ENCODE measurements around the gene CLIC3. TPM values are rescaled to one million over a fixed set of nuclear protein-coding genes. Genes with fewer than 3 reads are reported as not detected.

Gene CLIC3
- polyA plus RNA-seq, 3 donors from 2014 or later: 673 to 911 (median 762) TPM

GRCh38 chr9:137017791-137018497 lies 21.6 kb upstream of the CLIC3 start:
- Mint-ChIP-seq H3K4me3 (no peak overlapping the region), H3K36me3 (peaks cover 0 to 13% (median 4%) of the 10 kb centered on the region in 3 donors), H3K27ac (no peak overlapping the region), H3K27me3 (ENCODE audit: low read depth in 3 of 3) (peaks cover 0 to 1% (median 0%) of the 10 kb centered on the region in 3 donors), H3K9me3 (no peaks in the 10 kb centered on the region), H3K4me1 (peaks cover 5 to 6% of the 10 kb centered on the region in 2 donors)
- no peak for DNase-seq

GRCh38 chr9:137017071-137017470 lies 20.7 kb upstream of the CLIC3 start:
- Mint-ChIP-seq H3K4me1 (peaks cover 3% of the 10 kb centered on the region in 2 donors), H3K9me3 (no peaks in the 10 kb centered on the region), H3K27me3 (ENCODE audit: low read depth in 3 of 3) (peaks cover 0 to 1% (median 0%) of the 10 kb centered on the region in 3 donors), H3K4me3 (no peak overlapping the region), H3K36me3 (peaks cover 0 to 12% (median 4%) of the 10 kb centered on the region in 3 donors), H3K27ac (no peak overlapping the region)
- DNase-seq: no peak

GRCh38 chr9:137016436-137016835 lies 20.1 kb upstream of the CLIC3 start:
- Mint-ChIP-seq H3K9me3 (no peaks in the 10 kb centered on the region), H3K36me3 (peaks cover 0 to 8% (median 4%) of the 10 kb centered on the region in 3 donors), H3K4me3 (no peak overlapping the region), H3K27me3 (ENCODE audit: low read depth in 3 of 3) (peaks cover 0 to 1% (median 0%) of the 10 kb centered on the region in 3 donors), H3K27ac (no peak overlapping the region), H3K4me1 (no peaks in the 10 kb centered on the region)
- no peak for DNase-seq

- Mint-ChIP-seq H3K4me1 (no peaks in the 10 kb centered on the region), H3K27me3 (ENCODE audit: low read depth in 3 of 3) (peaks cover 0 to 1% (median 0%) of the 10 kb centered on the region in 3 donors), H3K36me3 (peaks cover 0 to 8% (median 4%) of the 10 kb centered on the region in 3 donors), H3K4me3 (no peak overlapping the region), H3K27ac (no peak overlapping the region), H3K9me3 (no peaks in the 10 kb centered on the region)
- no peak for DNase-seq
Observed at GRCh38 chr9:137015976-137016375, 19.6 kb upstream of the CLIC3 start.

GRCh38 chr9:137015540-137015930 lies 19.2 kb upstream of the CLIC3 start:
- no peak overlapping the region for H3K27ac Mint-ChIP-seq
- H3K9me3 Mint-ChIP-seq: no peaks in the 10 kb centered on the region
- no peaks in the 10 kb centered on the region for H3K4me1 Mint-ChIP-seq
- H3K36me3 Mint-ChIP-seq: peaks cover 0 to 8% (median 4%) of the 10 kb centered on the region in 3 donors
- DNase-seq: no peak
- no peak overlapping the region for H3K4me3 Mint-ChIP-seq
- peaks cover 0 to 1% (median 0%) of the 10 kb centered on the region in 3 donors for H3K27me3 Mint-ChIP-seq (ENCODE audit: low read depth in 3 of 3)

GRCh38 chr9:137014776-137015539 lies 18.6 kb upstream of the CLIC3 start:
- no peak overlapping the region for H3K4me3 Mint-ChIP-seq
- no peaks in the 10 kb centered on the region for H3K9me3 Mint-ChIP-seq
- H3K27ac Mint-ChIP-seq: no peak overlapping the region
- H3K36me3 Mint-ChIP-seq: peaks cover 0 to 8% (median 4%) of the 10 kb centered on the region in 3 donors
- no peak for DNase-seq
- H3K27me3 Mint-ChIP-seq (ENCODE audit: low read depth in 3 of 3): peaks cover 0 to 1% (median 0%) of the 10 kb centered on the region in 3 donors
- H3K4me1 Mint-ChIP-seq: no peaks in the 10 kb centered on the region

GRCh38 chr9:137014166-137014565 lies 17.8 kb upstream of the CLIC3 start:
- DNase-seq: no peak
- Mint-ChIP-seq H3K4me1 (no peaks in the 10 kb centered on the region), H3K27ac (no peak overlapping the region), H3K9me3 (no peaks in the 10 kb centered on the region), H3K36me3 (peaks cover 0 to 5% (median 4%) of the 10 kb centered on the region in 3 donors), H3K4me3 (no peak overlapping the region), H3K27me3 (ENCODE audit: low read depth in 3 of 3) (peaks cover 0 to 1% (median 0%) of the 10 kb centered on the region in 3 donors)

DNA sequence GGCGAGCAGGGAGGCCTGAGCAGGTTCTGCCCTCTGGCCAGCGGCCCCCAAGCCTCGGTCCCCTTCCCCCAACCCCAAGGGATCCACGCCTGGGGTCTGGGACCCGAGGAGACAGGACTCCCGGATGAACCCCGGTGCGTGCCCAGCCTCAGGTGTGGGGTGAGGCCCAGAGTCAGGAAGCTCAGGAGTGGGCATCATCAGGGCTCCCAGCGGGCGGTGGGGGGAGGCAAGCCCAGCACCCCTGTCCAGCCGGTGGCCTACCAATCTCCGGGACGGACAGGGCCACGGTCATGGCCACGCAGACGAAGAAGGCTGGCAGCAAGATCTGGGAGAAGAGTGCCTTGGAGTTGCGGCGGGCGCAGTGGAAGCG lies 17.2 kb upstream of the CLIC3 start:
- peaks cover 0 to 1% (median 0%) of the 10 kb centered on the region in 3 donors for H3K27me3 Mint-ChIP-seq (ENCODE audit: low read depth in 3 of 3)
- H3K4me1 Mint-ChIP-seq: no peaks in the 10 kb centered on the region
- H3K4me3 Mint-ChIP-seq: no peak overlapping the region
- H3K36me3 Mint-ChIP-seq: peaks cover 0 to 5% (median 4%) of the 10 kb centered on the region in 3 donors
- no peak overlapping the region for H3K27ac Mint-ChIP-seq
- no peaks in the 10 kb centered on the region for H3K9me3 Mint-ChIP-seq
- no peak for DNase-seq

DNA sequence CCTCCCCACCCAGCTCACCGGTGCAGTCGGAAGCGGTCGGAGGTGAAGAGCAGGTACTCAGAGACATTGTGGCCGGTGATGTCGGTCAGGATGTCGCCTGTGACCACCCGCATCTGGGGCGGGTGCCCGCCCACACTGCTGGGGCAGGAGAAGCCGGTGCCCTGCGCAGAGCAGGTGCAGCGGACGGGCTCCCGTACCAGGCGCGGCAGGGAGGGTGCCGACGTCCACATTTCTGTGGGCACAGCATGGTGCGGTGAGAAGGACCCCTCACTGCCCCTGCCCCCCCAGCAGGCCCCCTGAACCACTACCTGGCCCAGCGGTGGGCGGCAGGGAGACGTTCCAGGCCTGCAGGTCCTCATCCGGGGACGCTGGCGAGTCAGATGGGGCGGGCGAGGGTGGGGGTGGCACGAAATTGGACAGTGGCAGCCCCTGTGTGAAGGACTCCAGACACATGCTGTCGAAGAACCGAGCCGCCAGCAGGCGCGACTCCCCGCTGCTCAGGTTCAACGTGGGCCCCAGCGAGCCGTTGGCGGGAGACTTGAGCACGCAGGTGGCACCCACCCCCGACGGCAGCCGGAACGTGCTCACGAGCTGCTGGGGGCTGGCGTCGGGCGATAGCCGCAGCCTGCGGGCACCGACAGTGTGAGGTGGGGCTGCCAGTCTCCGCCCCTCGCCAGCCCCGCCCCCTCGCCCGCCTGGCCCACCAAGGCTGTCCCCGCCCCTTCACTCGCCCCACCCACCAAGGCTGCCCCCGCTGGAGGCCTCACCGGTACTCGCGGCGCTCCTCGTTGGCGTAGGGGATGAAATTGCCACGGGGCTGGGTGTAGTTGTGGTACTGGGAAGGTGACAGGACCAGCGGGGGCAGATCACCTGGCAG lies 16.6 kb upstream of the CLIC3 start:
- Mint-ChIP-seq H3K27me3 (ENCODE audit: low read depth in 3 of 3) (peaks cover 0 to 1% (median 0%) of the 10 kb centered on the region in 3 donors), H3K9me3 (no peaks in the 10 kb centered on the region), H3K4me3 (no peak overlapping the region), H3K27ac (no peak overlapping the region), H3K4me1 (no peaks in the 10 kb centered on the region), H3K36me3 (peaks cover 0 to 5% (median 4%) of the 10 kb centered on the region in 3 donors)
- no peak for DNase-seq

DNA sequence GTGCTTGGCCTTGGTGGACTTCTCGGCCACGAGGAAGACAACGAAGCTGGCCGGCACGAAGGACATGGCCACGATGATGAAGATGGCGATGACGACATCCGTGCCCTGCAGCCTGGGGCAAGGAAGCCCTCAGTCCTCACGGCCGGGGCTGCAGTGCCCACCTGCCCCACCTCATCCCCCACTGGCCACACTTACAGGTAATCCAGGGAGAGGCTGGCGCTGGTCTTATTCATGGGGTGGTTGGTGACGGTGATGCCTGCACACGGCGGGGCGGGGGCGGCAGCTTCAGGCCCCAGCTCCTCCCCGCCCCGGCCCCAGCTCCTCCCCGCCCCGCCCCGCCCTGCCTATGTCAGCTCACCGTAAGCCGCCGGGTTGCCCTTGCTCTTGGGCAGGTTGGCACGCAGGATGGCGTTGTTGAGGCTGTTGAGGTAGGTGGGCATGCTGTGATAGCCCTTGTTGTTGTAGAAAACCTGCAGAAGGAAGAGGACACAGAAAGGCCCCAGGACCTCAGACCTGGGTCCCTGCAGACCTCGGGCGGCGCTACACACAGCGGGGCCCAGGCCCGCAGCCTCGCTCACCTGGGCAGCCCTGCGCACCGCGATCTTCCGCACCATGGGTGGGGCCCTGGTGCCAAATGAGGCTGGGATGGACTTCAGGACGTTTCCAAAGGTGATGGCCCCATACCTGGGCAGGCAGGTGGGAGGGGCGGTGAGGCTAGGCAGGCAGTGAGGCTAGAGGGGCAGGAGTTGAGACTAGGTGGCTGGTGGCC lies 15.7 kb upstream of the CLIC3 start:
- Mint-ChIP-seq H3K4me1 (no peaks in the 10 kb centered on the region), H3K9me3 (no peaks in the 10 kb centered on the region), H3K36me3 (peaks cover 0 to 4% (median 4%) of the 10 kb centered on the region in 3 donors), H3K27ac (no peak overlapping the region), H3K27me3 (ENCODE audit: low read depth in 3 of 3) (peaks cover 0 to 1% (median 0%) of the 10 kb centered on the region in 3 donors), H3K4me3 (no peak overlapping the region)
- DNase-seq: no peak

- H3K36me3 Mint-ChIP-seq: no peaks in the 10 kb centered on the region
- H3K4me3 Mint-ChIP-seq: no peak overlapping the region
- no peaks in the 10 kb centered on the region for H3K27me3 Mint-ChIP-seq (ENCODE audit: low read depth in 3 of 3)
- H3K27ac Mint-ChIP-seq: no peak overlapping the region
- no peaks in the 10 kb centered on the region for H3K9me3 Mint-ChIP-seq
- DNase-seq: no peak
- H3K4me1 Mint-ChIP-seq: peaks cover 5% of the 10 kb centered on the region in 2 donors
Observed at GRCh38 chr9:137011156-137011555, 14.8 kb upstream of the CLIC3 start.

- no peaks in the 10 kb centered on the region for H3K9me3 Mint-ChIP-seq
- H3K4me3 Mint-ChIP-seq: no peak overlapping the region
- no peak overlapping the region for H3K27ac Mint-ChIP-seq
- no peak for DNase-seq
- H3K27me3 Mint-ChIP-seq (ENCODE audit: low read depth in 3 of 3): peaks cover 0 to 2% (median 0%) of the 10 kb centered on the region in 3 donors
- peaks cover 11% of the 10 kb centered on the region in 2 donors for H3K4me1 Mint-ChIP-seq
- H3K36me3 Mint-ChIP-seq: no peaks in the 10 kb centered on the region
Observed at GRCh38 chr9:137009938-137010732, 13.8 kb upstream of the CLIC3 start.

Data from immature natural killer cell (primary cell).